GM18868 (cell line): ENCODE data around the gene LTBR.

Experiments used
- ATAC-seq: cut with Tn5 transposase; IDR thresholded peaks from one replicate; pipeline ENCODE4 v1.9.1; 2021; ENCODE audit warnings: mild to moderate bottlenecking, moderate library complexity; ENCODE audit not compliant: unreplicated experiment

LTBR gene

DNA sequence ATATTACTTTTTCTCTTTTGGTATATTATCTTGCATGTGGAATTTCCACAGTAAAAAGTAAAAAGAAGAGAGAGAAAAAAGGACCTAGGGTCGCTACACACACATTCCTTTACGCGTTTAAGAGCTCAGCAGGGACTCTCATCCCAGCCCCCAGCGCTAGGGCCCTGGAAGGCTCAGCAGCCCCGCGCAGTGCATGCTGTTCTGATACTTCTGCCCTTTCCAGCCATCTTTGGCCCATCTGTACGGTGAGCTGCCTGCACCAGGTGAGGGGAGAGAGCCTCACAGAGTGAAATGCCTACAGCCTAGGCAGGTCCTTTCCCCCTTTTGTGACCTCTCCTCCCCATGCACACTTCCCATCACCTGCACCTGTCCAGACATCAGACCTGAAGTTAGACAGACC lies 1.6 kb upstream of the LTBR start:
- ATAC-seq = no peak

DNA sequence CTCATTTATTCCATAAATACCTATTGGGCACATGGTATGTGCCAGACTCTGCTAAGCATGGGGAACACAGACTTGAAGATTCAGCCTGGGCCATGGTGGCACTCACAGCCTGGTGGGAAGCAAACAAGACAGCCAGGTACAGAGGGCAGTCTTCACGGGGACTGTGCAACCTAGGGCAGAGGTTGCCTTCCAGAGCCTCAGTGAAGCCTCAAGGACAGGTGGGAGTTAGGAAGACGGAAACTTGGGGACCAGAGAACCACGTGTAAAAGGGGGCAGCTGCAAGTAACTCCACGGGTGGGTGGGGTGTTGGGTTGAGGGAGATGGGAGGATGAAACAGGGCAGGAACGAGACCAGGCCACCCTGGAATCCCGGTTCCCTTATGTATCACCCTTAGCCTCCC lies 980 bp upstream of the LTBR start:
- no peak for ATAC-seq

DNA sequence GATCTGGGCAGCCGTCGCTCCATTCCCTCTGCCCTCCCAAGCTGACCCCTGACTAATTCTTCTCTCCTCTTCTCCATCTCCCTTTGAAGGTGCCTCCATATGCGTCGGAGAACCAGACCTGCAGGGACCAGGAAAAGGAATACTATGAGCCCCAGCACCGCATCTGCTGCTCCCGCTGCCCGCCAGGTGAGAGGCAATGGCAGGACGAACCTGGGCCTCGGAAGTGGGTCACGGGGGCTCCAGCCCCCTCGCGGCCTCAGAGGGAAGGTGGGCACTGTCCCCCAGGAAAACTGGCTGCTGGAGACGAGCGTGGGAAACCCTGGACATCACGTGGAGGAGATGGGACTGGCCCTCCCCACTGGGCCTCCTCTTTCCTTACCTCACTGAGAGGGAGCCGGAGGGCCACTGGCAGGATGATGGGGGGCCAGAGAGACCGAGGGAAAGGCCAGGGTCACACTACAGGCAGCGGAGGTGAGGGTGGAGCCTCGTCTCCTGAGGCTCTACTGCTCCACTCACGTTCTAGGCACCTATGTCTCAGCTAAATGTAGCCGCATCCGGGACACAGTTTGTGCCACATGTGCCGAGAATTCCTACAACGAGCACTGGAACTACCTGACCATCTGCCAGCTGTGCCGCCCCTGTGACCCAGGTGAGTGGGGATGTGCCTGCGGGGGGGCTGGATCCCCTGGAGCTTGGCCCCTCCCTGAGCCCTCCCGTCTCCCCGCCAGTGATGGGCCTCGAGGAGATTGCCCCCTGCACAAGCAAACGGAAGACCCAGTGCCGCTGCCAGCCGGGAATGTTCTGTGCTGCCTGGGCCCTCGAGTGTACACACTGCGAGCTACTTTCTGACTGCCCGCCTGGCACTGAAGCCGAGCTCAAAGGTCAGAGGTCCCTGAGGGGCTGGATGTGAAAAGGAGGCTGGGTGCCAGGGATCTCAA lies 806 bp downstream of the LTBR start:
- no peak for ATAC-seq

DNA sequence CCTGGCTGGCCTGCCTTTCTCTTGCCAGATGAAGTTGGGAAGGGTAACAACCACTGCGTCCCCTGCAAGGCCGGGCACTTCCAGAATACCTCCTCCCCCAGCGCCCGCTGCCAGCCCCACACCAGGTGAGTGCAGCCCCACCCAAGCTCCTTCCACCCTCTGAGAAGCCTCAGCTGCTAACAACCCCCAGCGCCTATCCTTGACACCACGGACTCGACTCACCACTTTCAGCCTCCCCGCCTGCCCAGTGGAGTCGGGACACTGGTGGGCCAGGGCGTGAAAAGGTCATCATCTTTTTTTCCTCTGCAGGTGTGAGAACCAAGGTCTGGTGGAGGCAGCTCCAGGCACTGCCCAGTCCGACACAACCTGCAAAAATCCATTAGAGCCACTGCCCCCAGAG lies 2.1 kb downstream of the LTBR start:
- ATAC-seq = no peak

DNA sequence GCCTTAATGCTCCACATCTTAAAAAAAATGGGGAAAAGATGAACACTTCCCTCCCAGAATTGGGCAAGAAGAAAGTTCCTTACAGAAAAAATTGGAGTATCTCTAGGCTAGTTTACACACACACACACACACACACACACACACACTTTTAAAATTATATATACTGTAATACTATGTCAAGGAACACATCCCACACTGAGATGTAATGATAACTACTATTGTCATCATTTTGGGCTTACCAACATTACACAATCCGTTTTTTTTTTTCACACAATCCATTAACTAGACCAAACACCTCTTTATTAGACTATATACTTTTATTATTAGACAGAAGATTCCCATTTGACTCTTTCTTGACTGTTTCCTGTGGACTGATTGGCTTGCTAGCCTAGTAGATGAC lies 2.5 kb downstream of the LTBR start:
- ATAC-seq = no peak

DNA sequence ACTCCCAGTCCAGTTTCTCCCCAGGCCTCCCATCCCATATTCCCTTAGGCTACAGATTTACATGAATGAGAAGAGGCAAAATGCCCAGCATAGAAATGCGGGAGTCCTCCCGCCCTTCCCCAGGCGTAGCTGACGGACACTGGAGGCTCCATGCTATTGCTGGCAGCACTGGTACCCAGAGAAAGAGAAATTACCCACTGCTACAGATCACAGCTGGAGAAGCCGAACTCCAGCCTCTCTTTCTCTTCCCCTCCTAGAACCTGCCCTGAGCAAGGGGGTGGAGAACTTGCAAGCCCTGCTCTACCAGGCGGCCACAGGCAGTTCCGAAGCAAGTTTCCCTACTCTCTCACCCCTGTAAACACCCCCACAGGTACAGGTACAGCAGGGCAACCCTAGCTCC lies 3.6 kb downstream of the LTBR start:
- ATAC-seq = no peak

DNA sequence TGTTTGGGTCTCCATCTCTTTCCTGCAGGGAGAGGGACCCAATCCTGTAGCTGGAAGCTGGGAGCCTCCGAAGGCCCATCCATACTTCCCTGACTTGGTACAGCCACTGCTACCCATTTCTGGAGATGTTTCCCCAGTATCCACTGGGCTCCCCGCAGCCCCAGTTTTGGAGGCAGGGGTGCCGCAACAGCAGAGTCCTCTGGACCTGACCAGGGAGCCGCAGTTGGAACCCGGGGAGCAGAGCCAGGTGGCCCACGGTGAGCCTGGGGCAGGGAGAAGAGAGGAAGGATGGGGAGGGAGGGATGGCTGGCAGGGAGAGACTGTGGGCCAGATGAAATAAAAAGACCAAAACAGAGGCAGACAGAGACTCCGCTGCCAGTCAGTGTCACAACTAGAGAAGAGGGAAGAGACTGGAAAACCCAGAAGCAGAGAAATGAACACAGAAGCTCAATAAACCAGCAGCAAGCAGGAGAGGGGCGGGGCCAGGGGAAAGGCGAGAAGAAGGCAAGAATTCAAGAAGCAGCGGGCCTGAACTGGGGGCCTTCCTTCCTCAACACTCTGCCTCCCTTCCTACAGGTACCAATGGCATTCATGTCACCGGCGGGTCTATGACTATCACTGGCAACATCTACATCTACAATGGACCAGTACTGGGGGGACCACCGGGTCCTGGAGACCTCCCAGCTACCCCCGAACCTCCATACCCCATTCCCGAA lies 6.3 kb downstream of the LTBR start:
- no peak for ATAC-seq

DNA sequence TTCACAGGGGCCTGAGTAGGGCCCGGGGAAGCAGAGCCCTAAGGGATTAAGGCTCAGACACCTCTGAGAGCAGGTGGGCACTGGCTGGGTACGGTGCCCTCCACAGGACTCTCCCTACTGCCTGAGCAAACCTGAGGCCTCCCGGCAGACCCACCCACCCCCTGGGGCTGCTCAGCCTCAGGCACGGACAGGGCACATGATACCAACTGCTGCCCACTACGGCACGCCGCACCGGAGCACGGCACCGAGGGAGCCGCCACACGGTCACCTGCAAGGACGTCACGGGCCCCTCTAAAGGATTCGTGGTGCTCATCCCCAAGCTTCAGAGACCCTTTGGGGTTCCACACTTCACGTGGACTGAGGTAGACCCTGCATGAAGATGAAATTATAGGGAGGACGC lies 7.1 kb downstream of the LTBR start:
- no peak for ATAC-seq

DNA sequence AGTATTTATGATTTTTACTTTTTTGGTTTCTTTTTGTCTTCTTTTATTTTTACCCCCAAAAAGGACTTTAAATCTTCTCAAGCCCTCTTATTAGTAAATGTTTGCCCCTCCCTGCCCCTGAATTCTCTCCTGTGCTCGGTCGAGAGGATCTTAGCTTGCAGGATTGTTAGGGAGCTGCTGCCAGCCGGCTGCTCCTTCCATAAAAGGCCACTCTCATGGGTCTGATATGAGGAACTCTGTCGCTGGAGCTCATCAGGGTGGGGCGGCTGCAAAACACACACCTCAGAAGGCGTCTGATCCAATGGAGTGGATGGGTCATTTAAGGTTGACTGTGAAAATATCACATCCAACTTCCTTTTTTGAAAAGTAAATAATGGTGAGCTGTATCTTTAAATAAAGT lies 8.5 kb downstream of the LTBR start:
- ATAC-seq = no peak

DNA sequence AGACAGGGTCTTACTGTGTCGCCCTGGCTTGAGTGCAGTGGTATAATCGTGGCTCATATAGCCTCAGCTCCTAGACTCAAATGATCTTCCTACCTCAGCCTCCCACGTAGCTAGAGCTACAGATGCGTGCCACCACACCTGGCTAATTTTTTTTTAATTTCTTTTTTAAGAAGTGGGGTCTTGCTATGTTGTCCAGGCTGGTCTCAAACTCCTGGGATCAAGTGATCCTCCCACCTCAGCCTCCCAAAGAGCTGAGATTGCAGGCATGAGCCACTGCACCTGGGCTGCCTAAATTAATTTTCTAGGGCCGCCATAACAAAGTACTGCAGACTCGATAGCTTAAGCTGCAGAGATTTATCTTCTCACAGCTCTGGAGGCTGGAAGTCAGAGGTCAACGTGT lies 9.1 kb downstream of the LTBR start:
- no peak for ATAC-seq

DNA sequence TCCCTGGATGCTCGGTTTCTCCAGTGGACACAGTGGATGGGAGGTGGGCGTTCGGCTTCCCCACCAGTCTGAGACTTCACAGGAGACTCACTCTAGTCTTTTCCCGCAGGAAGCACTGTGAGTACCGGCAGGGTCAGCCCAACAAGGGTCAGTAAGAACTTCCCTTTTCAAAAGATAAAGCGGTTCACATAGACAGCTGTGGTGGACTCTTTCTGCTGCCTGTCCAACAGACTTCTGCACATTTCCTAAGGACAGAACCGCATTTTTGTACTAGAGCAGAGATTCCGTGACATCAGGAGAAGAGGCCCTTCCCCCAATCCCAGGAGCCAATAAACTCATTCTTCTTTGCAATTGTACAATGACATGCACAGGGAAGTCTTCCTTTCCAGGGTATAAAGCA lies 10.4 kb downstream of the LTBR start:
- no peak for ATAC-seq

DNA sequence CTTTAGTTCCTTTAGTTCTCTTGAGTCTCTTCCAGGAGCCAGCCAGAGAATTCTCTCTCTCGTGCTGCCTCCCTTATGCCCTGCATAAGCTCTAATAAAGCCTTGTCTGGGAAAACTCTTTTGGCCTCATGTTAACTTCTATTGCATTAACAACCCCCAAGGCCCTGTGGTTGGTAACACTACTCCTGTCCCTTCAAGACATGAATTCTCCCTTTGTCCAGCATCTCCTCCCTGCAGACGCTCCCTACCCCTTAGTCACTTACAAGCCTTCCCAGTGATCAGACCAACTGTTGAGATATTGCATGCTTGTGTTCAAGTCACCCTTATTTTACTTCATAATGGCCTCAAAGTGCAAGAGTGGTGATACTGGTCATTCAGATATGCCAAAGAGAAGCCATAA lies 12.1 kb downstream of the LTBR start:
- ATAC-seq = no peak

DNA sequence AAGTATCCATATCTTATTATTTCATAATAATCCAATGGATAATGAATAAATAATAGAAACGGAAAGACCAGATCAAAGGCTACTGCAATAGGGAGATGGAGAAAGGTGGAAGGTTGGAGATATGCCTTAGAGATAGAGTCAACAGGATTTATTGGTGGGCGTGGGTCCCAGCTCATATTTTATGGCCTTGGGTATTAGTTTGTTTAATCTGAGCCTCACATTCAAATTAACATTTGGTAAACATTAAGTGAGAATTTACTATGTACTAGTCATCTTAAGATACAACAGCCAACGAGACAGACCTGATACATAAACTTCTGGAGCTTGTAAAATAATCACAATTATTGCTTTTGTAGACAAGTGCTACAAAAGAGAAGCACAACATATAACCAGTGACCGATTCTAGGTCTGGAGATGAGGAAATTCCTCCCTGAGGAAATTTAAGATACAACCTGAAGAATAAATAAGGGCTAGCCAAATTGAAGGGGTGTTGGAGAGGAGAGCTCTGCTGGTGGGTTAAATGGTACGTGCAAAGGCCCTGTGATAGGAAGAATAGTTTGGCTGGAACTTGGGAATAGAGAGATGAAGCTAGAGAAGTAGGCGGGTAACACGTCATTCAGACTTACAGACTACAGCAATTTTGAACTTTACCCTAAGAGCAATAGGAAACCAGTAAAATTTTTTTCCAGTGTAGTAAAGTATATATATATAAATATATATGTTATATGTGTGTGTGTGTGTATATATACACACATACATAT lies 16.1 kb downstream of the LTBR start:
- no peak for ATAC-seq

DNA sequence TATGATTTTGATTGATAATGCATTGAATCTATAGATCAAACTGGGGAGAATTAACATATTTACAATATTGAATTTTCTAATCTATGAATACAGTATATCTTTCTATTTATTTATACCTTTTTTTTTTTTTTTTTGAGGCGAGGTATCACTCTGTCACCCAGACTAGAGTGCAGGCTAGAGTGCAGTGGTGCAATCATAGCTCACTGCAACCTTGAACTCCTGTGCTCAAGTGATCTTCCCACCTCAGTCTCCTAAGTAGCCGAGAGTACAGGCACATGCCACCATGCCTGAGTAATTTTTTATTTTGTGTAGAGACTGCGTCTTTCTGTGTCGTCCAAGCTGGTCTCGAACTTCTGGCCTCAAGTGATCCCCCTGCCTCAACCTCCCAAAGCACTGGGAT lies 20.4 kb downstream of the LTBR start:
- no peak for ATAC-seq

DNA sequence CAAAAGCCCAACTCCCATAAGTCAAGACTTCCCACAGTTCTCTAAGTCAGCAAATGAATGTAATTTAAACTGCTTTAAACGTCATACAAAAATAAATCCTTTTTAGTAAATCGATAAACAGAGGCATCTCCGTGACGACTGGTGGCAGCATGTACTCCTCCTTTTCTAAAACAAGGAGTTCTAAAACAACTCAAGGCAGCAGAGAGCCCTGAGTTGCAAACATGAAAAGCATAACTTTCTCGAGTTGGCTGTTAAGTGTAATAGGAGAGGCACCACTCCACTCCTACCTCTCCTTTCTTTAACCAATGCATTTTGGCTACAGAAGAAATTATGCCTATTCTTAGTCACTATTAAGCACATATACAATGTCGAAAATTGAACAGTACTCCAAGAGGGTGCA lies 22.0 kb downstream of the LTBR start:
- ATAC-seq = no peak

DNA sequence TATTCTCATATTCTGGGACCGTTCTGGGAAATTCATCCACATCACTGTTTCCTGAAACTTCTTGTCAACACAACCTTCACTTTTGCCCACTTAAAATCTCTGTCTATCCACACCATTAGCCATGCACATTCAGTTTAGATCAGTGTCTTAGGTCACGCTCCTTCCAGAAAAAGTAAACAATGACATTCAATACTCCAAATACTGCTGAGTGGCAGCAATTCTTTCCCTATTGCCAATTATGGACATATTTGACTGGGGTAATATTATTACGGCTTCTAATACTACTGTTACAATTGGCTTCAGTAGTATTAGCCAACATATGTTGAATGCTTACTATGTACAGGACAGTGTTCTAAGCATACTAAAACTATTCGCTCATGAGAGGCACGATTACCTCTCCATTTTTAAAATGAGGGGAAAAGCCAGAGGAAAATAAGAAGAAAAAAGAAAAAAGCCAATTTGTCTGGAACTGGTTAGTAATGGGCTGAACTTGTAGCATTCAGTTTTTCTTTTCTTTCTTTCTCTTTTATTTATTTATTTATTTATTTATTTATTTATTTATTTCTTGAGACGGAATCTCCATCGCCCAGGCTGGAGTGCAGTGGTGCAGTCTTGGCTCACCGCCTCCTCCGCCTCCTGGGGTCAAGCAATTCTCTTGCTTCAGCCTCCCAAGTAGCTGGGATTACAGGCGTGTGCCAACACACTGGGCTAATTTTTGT lies 23.4 kb downstream of the LTBR start:
- no peak for ATAC-seq

DNA sequence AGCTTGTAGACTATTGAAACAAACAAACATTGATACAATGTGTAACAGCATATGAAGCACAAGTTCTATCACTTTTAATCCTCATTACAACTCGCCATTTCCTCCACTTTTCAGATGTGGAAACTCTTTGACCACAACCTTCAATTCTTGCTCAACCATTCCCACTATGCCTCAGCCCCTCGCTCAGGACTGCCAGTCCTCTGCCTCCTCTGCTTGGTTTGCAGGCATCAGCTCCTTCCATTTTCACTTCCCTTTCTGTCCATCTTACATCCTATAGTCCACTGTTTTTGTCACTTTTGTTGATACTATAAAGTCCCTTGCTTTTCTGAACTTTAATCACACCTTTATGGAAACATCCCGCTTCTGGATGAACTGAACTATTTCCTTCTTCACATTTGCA lies 32.6 kb downstream of the LTBR start:
- ATAC-seq = no peak

DNA sequence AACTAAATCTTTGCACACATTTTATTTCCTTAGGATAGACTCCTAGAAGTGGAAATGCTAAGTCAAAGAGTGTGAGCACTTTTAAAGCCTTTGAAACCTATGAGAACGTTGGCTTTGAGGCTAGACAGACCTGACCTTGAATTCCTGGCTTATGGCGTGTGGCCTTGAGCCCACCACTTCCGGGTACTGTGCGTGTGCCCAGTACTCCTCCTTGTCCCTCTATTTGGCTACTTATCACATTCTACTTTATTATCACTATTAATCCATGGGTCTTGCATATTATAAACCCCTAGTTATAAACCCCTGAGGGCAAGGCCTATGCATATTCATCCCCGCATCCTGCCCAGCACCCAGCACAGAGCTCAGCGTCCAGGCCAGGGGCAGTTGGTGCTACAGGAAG lies 34.8 kb downstream of the LTBR start:
- no peak for ATAC-seq

DNA sequence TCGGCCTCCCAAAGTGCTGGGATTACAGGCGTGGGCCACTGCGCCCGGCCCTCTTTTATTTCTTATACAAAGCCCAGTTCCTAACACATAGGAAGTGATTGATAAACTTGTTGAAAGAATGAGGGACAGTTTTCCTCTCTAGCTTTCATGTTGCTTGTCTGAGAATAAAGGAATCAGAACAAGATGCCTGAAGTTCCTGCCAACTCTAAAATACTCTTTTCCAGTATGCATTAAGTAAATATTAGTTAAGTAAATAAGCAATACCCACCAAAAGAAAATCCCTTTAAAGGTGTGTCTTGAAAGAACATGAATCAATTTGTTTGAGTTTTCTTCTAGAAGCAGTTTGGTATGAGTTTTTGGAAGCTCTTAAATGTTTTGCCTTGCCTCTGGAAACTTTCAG lies 36.4 kb downstream of the LTBR start:
- ATAC-seq = no peak

DNA sequence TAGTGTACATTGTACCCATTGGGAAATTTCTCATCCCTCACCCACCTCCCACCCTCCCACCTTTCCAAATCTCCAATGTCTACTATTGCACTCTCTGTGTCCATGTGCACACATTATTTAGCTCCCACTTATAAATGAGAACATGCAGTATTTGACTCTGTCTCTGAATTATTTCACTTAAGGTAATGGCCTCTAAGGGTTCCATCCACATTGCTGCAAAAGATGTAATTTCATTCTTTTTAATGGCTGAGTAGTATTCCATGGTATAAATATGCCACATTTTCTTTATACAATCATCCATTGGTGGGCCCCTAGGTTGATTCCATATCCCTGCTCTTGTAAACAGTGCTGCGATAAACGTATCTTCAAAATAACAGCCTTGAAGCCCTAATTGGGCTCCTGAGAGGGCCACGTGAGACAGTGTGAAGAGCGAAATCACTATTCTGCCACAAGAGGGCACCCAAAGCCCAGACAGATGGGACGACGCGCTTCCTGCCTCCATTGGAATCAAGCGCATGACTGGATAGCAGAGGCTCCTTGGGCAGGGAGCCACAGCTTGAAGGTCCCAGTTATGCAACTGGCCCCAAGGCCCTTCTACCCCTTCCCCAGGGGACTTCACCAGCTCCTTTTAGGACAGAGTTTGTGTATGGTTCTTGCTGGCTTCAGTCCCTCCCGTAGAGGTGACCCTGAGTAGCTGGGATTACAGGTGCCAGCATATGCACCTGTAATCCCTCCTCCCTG lies 39.5 kb downstream of the LTBR start:
- ATAC-seq = peak; percentile 35
